ENCODE data around the gene ZNF318. TPM values are rescaled to one million over a fixed set of nuclear protein-coding genes. Genes with fewer than 3 reads are reported as not detected.

Gene ZNF318
- polyA plus RNA-seq, 1 of the 3 experiments (the other 2 are of a cell fraction): 6.3 TPM

- Histone ChIP-seq H3K4me1 (ENCODE audit: control insufficient read depth in 1 of 2, insufficient read depth in 2 of 2, low read depth in 1 of 2, low read length in 1 of 2) (no peaks in the 10 kb centered on the region; a peak in 1 of 4 replicates), H2AFZ (ENCODE audit: low read depth) (no peak overlapping the region), H3K4me2 (no peak overlapping the region), H3K79me2 (ENCODE audit: insufficient read depth) (no peaks in the 10 kb centered on the region), H3K9me2 (no peaks in the 10 kb centered on the region), H3K9ac (no peak overlapping the region), H3K4me3 (ENCODE audit: low read depth in 2 of 2, low read length in 1 of 2) (no peak overlapping the region), H3K36me3 (replicated peaks in 1 of 2; ENCODE audit: control insufficient read depth in 1 of 2, insufficient read depth in 2 of 2, low read length in 1 of 2) (no peaks in the 10 kb centered on the region), H3K27ac (ENCODE audit: low read depth in 2 of 2, low read length in 1 of 2) (no peak overlapping the region), H4K20me1 (ENCODE audit: insufficient read depth) (no peaks in the 10 kb centered on the region), H3K9me3 (no peaks in the 10 kb centered on the region), H3K27me3 (ENCODE audit: insufficient read depth) (no peaks in the 10 kb centered on the region), H3F3A (replicated peaks; ENCODE audit: insufficient read depth) (no peaks in the 10 kb centered on the region)
- ChIA-PET POLR2A (no interaction called here), CTCF (no interaction called here)
- no peak for DNase-seq
- 76% methylated on average over 3 of the region's 3 CpGs for WGBS (ENCODE audit: low lambda C conversion rate)
- TF ChIP-seq SIN3A (IDR thresholded peaks at IDR 0.05; ENCODE audit: borderline replicate concordance, low read depth, low read length) (no peak), GABPA (IDR thresholded peaks at IDR 0.05; ENCODE audit: low read depth) (no peak), MEF2A (IDR thresholded peaks at IDR 0.05; ENCODE audit: borderline replicate concordance, low read depth) (no peak), USF1 (IDR thresholded peaks at IDR 0.05; ENCODE audit: borderline replicate concordance, low read depth) (no peak), ZBTB33 (IDR thresholded peaks at IDR 0.05; ENCODE audit: borderline replicate concordance, low read depth) (no peak)
These were observed 57.8 kb downstream of the ZNF318 start for GRCh38 chr6:43311666-43312065.

- DNase-seq: no peak
- Histone ChIP-seq H3K27ac (ENCODE audit: low read depth in 2 of 2, low read length in 1 of 2) (no peak overlapping the region), H3F3A (replicated peaks; ENCODE audit: insufficient read depth) (no peaks in the 10 kb centered on the region), H2AFZ (ENCODE audit: low read depth) (no peak overlapping the region), H3K9ac (no peak overlapping the region), H3K79me2 (ENCODE audit: insufficient read depth) (no peaks in the 10 kb centered on the region), H3K9me2 (no peaks in the 10 kb centered on the region), H3K4me2 (no peak overlapping the region), H3K27me3 (ENCODE audit: insufficient read depth) (no peaks in the 10 kb centered on the region), H4K20me1 (ENCODE audit: insufficient read depth) (no peaks in the 10 kb centered on the region), H3K4me3 (ENCODE audit: low read depth in 2 of 2, low read length in 1 of 2) (no peak overlapping the region), H3K36me3 (replicated peaks in 1 of 2; ENCODE audit: control insufficient read depth in 1 of 2, insufficient read depth in 2 of 2, low read length in 1 of 2) (no peaks in the 10 kb centered on the region), H3K4me1 (ENCODE audit: control insufficient read depth in 1 of 2, insufficient read depth in 2 of 2, low read depth in 1 of 2, low read length in 1 of 2) (no peaks in the 10 kb centered on the region; a peak in 1 of 4 replicates), H3K9me3 (no peaks in the 10 kb centered on the region)
- CTCF ChIA-PET: no interaction called here
- TF ChIP-seq USF1 (IDR thresholded peaks at IDR 0.05; ENCODE audit: borderline replicate concordance, low read depth) (no peak), REST (IDR thresholded peaks at IDR 0.05; ENCODE audit: low read depth, low read length) (no peak), POLR2AphosphoS5 (IDR thresholded peaks at IDR 0.05; ENCODE audit: low read depth, low read length) (no peak), FOXM1 (IDR thresholded peaks at IDR 0.05; ENCODE audit: low read depth) (no peak), ELF1 (IDR thresholded peaks at IDR 0.05) (no peak)
- POLR2A ChIA-PET: no interaction called here
These were observed 58.8 kb downstream of the ZNF318 start for GRCh38 chr6:43310624-43311023.

All from SK-N-SH (cell line).